Spleen (tissue), 3 donors: ENCODE results near the gene COLEC12.

Experiments
- POLR2A ChIP-seq, 3 donors: fragments of 450-650 bp; IDR thresholded peaks; one replicate each; pipeline ENCODE4 v1.5.1; 2017; ENCODE audit warnings: antibody characterized with exemption in 3 of 3, mild to moderate bottlenecking in 1 of 3
- POLR2AphosphoS5 ChIP-seq, 3 donors: sonication (generic); formaldehyde crosslinking; IDR thresholded peaks; one replicate each; pipeline ENCODE4 v1.5.1; 2017; ENCODE audit warnings: antibody characterized with exemption in 3 of 3

GRCh38 chr18:512957-513356, 12.5 kb upstream of the COLEC12 start:
- TF ChIP-seq POLR2A (IDR thresholded peaks at IDR 0.05) (no peak), POLR2AphosphoS5 (IDR thresholded peaks at IDR 0.05) (no peak)
